ENCODE results near the gene MN1.

DNA sequence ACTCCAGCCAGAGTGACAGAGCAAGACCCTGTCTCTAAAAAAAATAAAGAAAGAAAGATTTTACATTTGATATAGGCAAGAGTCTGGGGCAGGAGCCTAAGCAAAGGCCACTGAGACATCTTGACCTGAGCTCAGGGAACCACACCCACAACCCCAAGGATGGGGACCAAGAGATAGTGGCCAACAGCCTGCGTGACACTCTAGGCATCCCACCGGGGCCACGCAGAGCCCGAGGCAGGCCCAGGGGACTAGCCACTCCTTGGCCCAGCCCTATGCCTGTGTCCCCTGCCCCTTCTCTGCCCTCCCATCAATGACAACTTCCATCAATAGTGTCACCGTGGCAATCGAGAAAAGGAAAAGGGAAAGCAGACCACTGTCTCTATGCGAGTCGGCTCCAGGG is 41.1 kb downstream of the MN1 start:
- TF ChIP-seq POLR2AphosphoS5 (IDR thresholded peaks at IDR 0.05) (no peak), POLR2A (IDR thresholded peaks at IDR 0.05) (no peak)
- TF ChIP-seq, protein P1, sequence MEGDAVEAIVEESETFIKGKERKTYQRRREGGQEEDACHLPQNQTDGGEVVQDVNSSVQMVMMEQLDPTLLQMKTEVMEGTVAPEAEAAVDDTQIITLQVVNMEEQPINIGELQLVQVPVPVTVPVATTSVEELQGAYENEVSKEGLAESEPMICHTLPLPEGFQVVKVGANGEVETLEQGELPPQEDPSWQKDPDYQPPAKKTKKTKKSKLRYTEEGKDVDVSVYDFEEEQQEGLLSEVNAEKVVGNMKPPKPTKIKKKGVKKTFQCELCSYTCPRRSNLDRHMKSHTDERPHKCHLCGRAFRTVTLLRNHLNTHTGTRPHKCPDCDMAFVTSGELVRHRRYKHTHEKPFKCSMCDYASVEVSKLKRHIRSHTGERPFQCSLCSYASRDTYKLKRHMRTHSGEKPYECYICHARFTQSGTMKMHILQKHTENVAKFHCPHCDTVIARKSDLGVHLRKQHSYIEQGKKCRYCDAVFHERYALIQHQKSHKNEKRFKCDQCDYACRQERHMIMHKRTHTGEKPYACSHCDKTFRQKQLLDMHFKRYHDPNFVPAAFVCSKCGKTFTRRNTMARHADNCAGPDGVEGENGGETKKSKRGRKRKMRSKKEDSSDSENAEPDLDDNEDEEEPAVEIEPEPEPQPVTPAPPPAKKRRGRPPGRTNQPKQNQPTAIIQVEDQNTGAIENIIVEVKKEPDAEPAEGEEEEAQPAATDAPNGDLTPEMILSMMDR (IDR thresholded peaks at IDR 0.05) = no peak
